Fibroblast of pulmonary artery (primary cell): ENCODE measurements around the gene KRT6C.

ENCODE experiments used
- DNase-seq: peaks from one replicate; pipeline ENCODE4 v3.0.0-alpha.2; 2010; ENCODE audit warnings: low read depth
- H3K4me3 ChIP-seq: replicated peaks from 2 replicates; pipeline ENCODE4 v1.5.1; 2011; ENCODE audit warnings: low read depth, mild to moderate bottlenecking, control low read depth, low read length, moderate library complexity
- TF ChIP-seq, protein P1 (sequence below): IDR thresholded peaks from 2 replicates; pipeline ENCODE4 v1.5.1; 2011; ENCODE audit warnings: mild to moderate bottlenecking, control low read depth, low read length, inconsistent platforms; ENCODE audit errors: missing control alignments

Gene KRT6C

DNA sequence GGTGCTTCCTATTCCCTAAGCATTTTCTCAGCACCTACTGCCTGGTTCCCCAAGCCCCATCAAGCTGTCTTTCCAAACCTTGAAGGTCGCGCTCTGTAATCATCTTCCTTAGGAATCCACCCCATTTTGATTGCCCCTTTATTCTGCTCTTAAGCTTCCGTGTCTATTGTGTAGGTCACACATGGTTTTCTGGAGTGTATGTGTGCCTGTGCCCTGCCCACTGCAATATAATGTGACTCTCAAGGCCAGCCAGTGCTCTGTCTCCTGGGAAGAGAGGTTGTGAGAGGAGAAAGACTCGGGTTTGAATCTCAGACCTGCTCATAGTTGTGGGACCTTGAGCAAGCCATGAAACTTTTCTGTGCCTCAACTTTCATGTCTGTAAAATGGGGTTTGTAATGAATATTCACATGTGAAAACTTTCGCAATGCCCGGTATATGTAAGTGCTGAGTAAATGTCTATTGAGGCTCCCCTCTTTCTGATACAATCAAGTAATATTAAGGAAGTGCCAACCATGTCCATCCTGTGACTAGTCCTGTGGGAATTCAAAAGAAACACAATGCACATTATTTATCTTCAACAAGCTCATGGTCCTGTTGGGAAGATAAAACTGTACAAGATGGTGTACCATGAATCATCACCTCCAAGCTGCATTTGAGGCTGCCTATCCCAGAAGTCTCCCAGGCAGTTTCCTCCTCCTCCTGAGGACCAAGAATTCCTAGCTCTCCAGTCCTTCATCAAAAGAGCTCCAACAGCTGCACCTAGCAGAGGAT lies 38.7 kb downstream of the KRT6C start:
- TF ChIP-seq, protein P1, sequence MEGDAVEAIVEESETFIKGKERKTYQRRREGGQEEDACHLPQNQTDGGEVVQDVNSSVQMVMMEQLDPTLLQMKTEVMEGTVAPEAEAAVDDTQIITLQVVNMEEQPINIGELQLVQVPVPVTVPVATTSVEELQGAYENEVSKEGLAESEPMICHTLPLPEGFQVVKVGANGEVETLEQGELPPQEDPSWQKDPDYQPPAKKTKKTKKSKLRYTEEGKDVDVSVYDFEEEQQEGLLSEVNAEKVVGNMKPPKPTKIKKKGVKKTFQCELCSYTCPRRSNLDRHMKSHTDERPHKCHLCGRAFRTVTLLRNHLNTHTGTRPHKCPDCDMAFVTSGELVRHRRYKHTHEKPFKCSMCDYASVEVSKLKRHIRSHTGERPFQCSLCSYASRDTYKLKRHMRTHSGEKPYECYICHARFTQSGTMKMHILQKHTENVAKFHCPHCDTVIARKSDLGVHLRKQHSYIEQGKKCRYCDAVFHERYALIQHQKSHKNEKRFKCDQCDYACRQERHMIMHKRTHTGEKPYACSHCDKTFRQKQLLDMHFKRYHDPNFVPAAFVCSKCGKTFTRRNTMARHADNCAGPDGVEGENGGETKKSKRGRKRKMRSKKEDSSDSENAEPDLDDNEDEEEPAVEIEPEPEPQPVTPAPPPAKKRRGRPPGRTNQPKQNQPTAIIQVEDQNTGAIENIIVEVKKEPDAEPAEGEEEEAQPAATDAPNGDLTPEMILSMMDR: no peak
- H3K4me3 ChIP-seq: no peak overlapping the region
- DNase-seq: peak; percentile 52

DNA sequence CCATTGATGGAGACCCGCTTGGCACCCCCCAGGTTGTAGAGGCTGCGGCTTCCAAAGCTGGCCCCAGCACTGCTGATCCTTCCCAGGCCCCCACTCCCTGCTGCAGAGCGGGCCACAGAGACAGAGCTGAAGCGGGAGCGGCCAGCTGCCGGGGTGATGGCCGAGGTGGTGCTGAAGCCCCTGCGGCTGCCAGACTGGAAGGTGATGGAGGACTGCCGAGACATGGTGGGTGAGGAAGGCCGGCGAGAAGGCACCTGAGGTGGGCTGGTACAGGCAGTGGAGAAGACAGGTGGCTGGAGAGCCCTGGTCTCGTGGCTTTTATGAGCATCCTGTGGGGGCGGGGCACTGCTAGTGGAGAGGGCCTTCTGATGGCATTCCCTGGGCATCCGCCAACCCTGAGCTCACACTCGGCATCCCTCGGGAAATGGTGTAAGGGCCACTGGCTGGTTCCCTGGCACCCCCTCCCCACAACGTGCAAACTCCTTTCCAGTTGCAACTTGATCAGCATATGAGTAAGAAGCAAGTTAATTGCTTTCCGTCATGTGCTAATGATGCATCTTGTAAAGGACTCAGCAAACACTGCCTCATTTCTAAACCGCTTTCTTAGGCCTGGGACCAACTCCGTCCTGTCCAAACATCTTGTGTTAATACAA lies 39.4 kb downstream of the KRT6C start, which contains the start of gene KRT75:
Gene KRT75, minus strand, starts transcription at position 291 of the 653 bp plus-strand sequence. Its CDS starts 67 bp downstream, at position 224.
- DNase-seq: no peak
- TF ChIP-seq, protein P1: no peak
- H3K4me3 ChIP-seq: no peak within 1 kb of the TSS

DNA sequence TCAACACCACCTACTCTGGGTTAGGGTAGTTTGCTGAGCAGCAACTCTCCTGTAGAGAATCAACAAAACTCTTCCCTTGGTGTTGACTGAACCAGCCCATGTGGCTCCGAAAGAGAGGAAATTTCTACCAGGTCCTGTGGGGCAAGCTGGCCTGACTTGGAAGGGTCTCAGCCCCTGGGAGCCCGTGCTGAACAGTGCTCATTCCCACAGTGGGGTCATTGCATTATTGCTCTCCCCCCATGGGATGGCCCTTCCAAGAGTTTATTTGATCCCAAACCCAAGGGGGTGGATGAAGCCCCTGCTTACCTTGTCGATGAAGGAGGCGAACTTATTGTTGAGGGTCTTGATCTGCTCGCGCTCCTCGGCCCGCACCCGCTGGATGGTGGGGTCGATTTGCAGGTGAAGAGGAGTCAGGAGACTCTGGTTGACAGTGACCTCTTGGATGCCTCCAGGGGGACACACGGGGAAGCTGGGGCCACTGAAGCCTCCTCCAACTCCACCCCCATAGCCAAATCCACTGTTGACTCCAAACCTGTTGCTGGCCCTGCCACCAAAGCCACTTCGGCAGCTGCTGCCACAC lies 40.0 kb downstream of the KRT6C start:
- no peak for DNase-seq
- TF ChIP-seq, protein P1: no peak
- H3K4me3 ChIP-seq: no peak overlapping the region

DNA sequence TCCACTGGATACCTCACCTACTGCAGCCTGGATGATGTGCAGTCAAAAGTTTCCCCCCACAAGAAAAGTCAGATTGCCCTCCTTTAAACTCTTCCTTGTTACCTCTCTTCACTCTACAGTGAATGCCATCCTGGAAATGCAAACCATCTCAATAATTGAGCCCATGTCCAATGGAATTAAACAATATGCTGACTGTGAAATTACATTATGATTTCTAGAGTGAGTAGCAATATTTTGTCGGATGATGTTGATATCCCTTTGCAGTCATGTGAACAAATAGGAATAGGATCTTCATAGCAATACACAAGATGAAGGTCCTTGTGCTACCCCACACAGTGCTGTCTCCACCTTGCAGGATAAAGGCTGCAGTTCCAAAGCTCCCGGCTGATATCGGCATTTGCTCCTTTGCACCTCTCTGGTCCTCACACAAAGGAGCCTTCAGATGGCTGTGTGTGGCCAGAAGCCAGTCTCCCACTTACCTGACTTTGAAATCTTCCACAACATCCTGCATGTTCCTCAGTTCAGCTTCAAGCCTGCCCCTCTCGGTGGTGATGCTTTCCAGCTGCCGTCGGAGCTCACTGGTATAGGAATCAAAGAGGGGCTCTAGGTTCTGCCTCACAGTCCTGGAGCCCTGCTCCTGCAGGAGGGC lies 40.9 kb downstream of the KRT6C start:
- H3K4me3 ChIP-seq: no peak overlapping the region
- DNase-seq: no peak
- TF ChIP-seq, protein P1: no peak

DNA sequence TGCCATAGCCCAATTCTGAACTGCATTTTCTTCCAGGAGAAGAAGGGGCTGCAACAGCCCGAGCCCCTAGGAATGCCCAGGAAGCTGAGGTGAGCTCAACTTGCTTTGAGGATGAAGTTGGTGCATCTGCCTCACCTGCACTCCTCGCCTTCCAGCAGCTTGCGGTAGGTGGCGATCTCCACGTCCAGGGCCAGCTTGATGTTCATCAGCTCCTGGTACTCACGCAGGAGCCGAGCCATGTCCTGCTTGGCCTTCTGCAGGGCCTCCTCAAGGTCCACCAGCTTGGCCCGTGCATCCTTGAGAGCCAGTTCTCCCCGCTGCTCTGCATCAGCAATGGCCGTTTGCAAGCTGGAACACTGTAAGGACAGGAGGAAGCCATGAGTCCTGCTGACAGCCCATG lies 45.5 kb downstream of the KRT6C start:
- no peak for DNase-seq
- TF ChIP-seq, protein P1: no peak
- no peak overlapping the region for H3K4me3 ChIP-seq

DNA sequence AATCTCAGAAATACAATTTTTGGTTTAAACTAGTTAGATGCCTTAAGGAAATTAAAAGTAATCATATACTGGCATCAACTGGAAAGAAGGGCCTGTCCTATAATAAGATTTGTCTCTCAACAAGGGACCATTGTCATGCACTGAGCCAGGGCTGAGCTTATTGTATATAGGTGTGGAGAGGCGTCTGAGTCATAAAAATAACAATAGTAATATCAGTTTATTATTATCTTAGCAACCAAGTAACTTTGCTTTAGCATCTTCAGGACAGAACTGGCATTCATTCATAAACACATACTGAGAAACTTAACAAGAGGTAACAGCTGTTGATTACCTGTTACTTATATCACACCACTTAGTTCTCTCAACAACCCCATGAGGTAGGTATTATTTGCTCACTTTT lies 46.5 kb downstream of the KRT6C start:
- no peak overlapping the region for H3K4me3 ChIP-seq
- DNase-seq: no peak
- TF ChIP-seq, protein P1: no peak
